ENCODE results near the gene NUP210. TPM values are rescaled to one million over a fixed set of nuclear protein-coding genes. Genes with fewer than 3 reads are reported as not detected.

The NUP210 gene
- total RNA-seq, 1 donor, result under 0.01 TPM

DNA sequence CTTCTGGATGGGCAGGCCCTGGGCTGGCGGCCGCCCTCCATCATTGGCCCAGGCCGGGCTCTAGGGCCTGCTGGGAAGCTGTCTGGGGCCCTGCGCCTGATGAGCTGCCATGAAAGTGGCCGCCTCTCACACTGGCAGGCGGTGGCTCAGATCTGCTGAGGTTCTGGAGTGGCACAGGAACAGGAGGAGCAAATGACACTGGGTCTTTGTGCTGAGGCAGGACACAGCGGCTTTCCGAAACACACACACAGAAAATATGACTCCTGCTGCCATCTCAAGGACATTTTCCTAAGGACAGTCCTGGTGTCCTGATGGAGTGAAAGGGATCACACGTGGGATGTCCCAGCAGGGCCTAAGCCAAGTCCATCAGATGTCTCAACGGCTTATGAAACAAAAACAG lies 103.5 kb downstream of the NUP210 start:
- Histone ChIP-seq H3K27me3 (ENCODE audit: insufficient read depth, low read length) (no peaks in the 10 kb centered on the region), H4K20me1 (ENCODE audit: insufficient read depth, low read length) (no peaks in the 10 kb centered on the region), H3K4me2 (ENCODE audit: insufficient read depth, low read length) (no peak overlapping the region), H3K27ac (ENCODE audit: low read depth, low read length) (no peak overlapping the region), H2AFZ (ENCODE audit: low read length) (no peak overlapping the region), H3K79me2 (ENCODE audit: insufficient read depth, low read length) (no peaks in the 10 kb centered on the region), H3K36me3 (ENCODE audit: insufficient read depth, low read length) (no peaks in the 10 kb centered on the region), H3K4me1 (ENCODE audit: insufficient read depth, low read length) (no peaks in the 10 kb centered on the region), H3K4me3 (ENCODE audit: insufficient read depth, low read length) (no peak overlapping the region), H3K9me3 (ENCODE audit: low read depth, low read length) (no peaks in the 10 kb centered on the region)
- TF ChIP-seq CTCF (IDR thresholded peaks at IDR 0.05; ENCODE audit: extremely low read depth, low read depth, low read length), result no peak
- peak; percentile 83 for DNase-seq (ENCODE audit: insufficient read length, low spot score, missing footprints)

DNA sequence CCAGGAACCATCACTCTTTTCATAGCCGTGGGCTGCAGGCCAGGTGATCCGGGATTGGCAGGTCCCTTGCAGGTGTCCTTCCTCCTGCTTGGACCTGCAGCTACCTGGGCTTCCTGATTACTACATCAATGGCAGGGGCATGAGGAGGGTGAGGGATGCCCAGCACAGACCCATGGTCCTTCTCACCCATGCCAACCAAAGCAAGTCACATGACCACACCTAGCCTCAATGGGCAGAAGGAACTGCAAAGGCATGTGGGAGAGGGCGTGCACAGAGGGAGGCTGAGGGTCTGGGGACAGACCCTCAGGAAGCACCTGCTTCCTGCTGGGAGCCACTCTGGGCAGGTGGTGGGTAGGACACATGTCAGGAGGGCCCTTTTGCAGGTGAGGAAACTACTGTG lies 105.2 kb downstream of the NUP210 start:
- Histone ChIP-seq H3K27ac (ENCODE audit: low read depth, low read length) (no peak overlapping the region), H2AFZ (ENCODE audit: low read length) (no peak overlapping the region), H3K4me3 (ENCODE audit: insufficient read depth, low read length) (no peak overlapping the region), H3K9me3 (ENCODE audit: low read depth, low read length) (no peaks in the 10 kb centered on the region), H3K36me3 (ENCODE audit: insufficient read depth, low read length) (no peaks in the 10 kb centered on the region), H3K27me3 (ENCODE audit: insufficient read depth, low read length) (no peaks in the 10 kb centered on the region), H3K4me1 (ENCODE audit: insufficient read depth, low read length) (no peaks in the 10 kb centered on the region), H3K79me2 (ENCODE audit: insufficient read depth, low read length) (no peaks in the 10 kb centered on the region), H4K20me1 (ENCODE audit: insufficient read depth, low read length) (no peaks in the 10 kb centered on the region), H3K4me2 (ENCODE audit: insufficient read depth, low read length) (no peak overlapping the region)
- DNase-seq (ENCODE audit: insufficient read length, low spot score, missing footprints), result no peak
- no peak for TF ChIP-seq CTCF (IDR thresholded peaks at IDR 0.05; ENCODE audit: extremely low read depth, low read depth, low read length)

GRCh38 chr3:13313813-13314212 lies 106.3 kb downstream of the NUP210 start:
- H3K36me3 ChIP-seq (ENCODE audit: insufficient read depth, low read length), result no peaks in the 10 kb centered on the region
- no peaks in the 10 kb centered on the region for H3K79me2 ChIP-seq (ENCODE audit: insufficient read depth, low read length)
- no peak overlapping the region for H2AFZ ChIP-seq (ENCODE audit: low read length)
- no peaks in the 10 kb centered on the region for H3K9me3 ChIP-seq (ENCODE audit: low read depth, low read length)
- no peak overlapping the region for H3K4me3 ChIP-seq (ENCODE audit: insufficient read depth, low read length)
- TF ChIP-seq CTCF (IDR thresholded peaks at IDR 0.05; ENCODE audit: extremely low read depth, low read depth, low read length), result no peak
- no peaks in the 10 kb centered on the region for H4K20me1 ChIP-seq (ENCODE audit: insufficient read depth, low read length)
- H3K4me2 ChIP-seq (ENCODE audit: insufficient read depth, low read length), result no peak overlapping the region
- H3K27me3 ChIP-seq (ENCODE audit: insufficient read depth, low read length), result no peaks in the 10 kb centered on the region
- H3K27ac ChIP-seq (ENCODE audit: low read depth, low read length), result no peak overlapping the region
- no peaks in the 10 kb centered on the region for H3K4me1 ChIP-seq (ENCODE audit: insufficient read depth, low read length)
- no peak for DNase-seq (ENCODE audit: insufficient read length, low spot score, missing footprints)

DNA sequence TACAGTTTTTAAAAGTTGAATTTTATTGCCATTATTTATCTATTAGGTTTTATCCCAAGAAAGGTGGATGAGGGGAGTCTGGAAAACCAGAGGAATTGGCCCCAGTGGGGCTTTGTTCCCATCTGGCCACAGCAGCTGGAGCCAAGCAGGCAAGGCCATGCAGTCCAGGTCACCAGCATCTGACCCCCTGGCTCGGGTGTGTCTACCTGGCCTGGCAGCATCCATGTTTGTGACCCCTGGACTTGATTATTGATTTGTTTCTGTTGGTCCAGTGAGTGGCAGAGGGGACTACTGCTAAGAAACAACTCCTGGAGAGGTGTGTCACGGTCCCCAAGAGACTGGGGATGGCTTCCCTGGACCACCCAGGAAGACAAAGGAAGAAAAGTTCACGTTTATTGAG lies 111.1 kb downstream of the NUP210 start:
- TF ChIP-seq CTCF (IDR thresholded peaks at IDR 0.05; ENCODE audit: extremely low read depth, low read depth, low read length), result no peak
- no peak overlapping the region for H3K27ac ChIP-seq (ENCODE audit: low read depth, low read length)
- no peaks in the 10 kb centered on the region for H4K20me1 ChIP-seq (ENCODE audit: insufficient read depth, low read length)
- H3K9me3 ChIP-seq (ENCODE audit: low read depth, low read length), result no peaks in the 10 kb centered on the region
- H3K4me2 ChIP-seq (ENCODE audit: insufficient read depth, low read length), result no peak overlapping the region
- no peak overlapping the region for H2AFZ ChIP-seq (ENCODE audit: low read length)
- DNase-seq (ENCODE audit: insufficient read length, low spot score, missing footprints), result peak; percentile 50
- H3K79me2 ChIP-seq (ENCODE audit: insufficient read depth, low read length), result no peaks in the 10 kb centered on the region
- H3K4me3 ChIP-seq (ENCODE audit: insufficient read depth, low read length), result no peak overlapping the region
- no peaks in the 10 kb centered on the region for H3K4me1 ChIP-seq (ENCODE audit: insufficient read depth, low read length)
- no peaks in the 10 kb centered on the region for H3K27me3 ChIP-seq (ENCODE audit: insufficient read depth, low read length)
- H3K36me3 ChIP-seq (ENCODE audit: insufficient read depth, low read length), result no peaks in the 10 kb centered on the region
